Neural cell (in vitro differentiated cells): ENCODE results near the gene AK4.

Experiments used
- CTCF ChIP-seq: fragments of 450-650 bp; IDR thresholded peaks from 2 replicates; pipeline ENCODE4 v1.5.1; 2014; ENCODE audit warnings: antibody characterized with exemption, mild to moderate bottlenecking, moderate library complexity; ENCODE audit not compliant: poor library complexity, severe bottlenecking
- POLR2AphosphoS5 ChIP-seq: IDR thresholded peaks from 2 replicates; pipeline ENCODE4 v1.6.1; 2012

- TF ChIP-seq CTCF (no peak), POLR2AphosphoS5 (no peak)
These were observed 76.7 kb downstream of the AK4 start for GRCh38 chr1:65224681-65225091.
